GM19395 (cell line): ENCODE data around the gene WASHC2A.
"Not testable (repeated sequence)": the region's sequence is repeated elsewhere in the genome, so short reads cannot be mapped to it uniquely, and the experiment has no call there.

Experiments used
- ATAC-seq: cut with Tn5 transposase; IDR thresholded peaks from one replicate; pipeline ENCODE4 v1.9.1; 2021; ENCODE audit warnings: mild to moderate bottlenecking, moderate library complexity; ENCODE audit not compliant: unreplicated experiment

The WASHC2A gene

GRCh38 chr10:50145575-50145974 lies 77.8 kb downstream of the WASHC2A start:
- ATAC-seq: not testable (repeated sequence)

GRCh38 chr10:50152792-50153272 lies 85.1 kb downstream of the WASHC2A start:
- ATAC-seq: no peak

- not testable (repeated sequence) for ATAC-seq
These were observed 90.1 kb downstream of the WASHC2A start for GRCh38 chr10:50157868-50158267.

- not testable (repeated sequence) for ATAC-seq
These were observed 92.1 kb downstream of the WASHC2A start for GRCh38 chr10:50159856-50160255.

- not testable (repeated sequence) for ATAC-seq
These were observed 97.3 kb downstream of the WASHC2A start for GRCh38 chr10:50165038-50165437.

GRCh38 chr10:50167833-50168232 lies 100.1 kb downstream of the WASHC2A start:
- not testable (repeated sequence) for ATAC-seq

- not testable (repeated sequence) for ATAC-seq
These were observed 101.8 kb downstream of the WASHC2A start for GRCh38 chr10:50169506-50169905.

- not testable (repeated sequence) for ATAC-seq
These were observed 107.2 kb downstream of the WASHC2A start for GRCh38 chr10:50174788-50175525.
